Fibroblast of villous mesenchyme (primary cell): ENCODE measurements around the gene OGFOD3. TPM values are rescaled to one million over a fixed set of nuclear protein-coding genes. Genes with fewer than 3 reads are reported as not detected.
"Not testable (repeated sequence)": the region's sequence is repeated elsewhere in the genome, so short reads cannot be mapped to it uniquely, and the experiment has no call there.

ENCODE experiments used
- DNase-seq: peaks from one replicate; pipeline ENCODE4 v3.0.0-alpha.2; 2010; ENCODE audit warnings: low read depth
- H3K4me3 ChIP-seq: 2 replicates; pipeline ENCODE4 v1.5.1; 2011; ENCODE audit warnings: low read depth, mild to moderate bottlenecking, low read length
- CTCF ChIP-seq: IDR thresholded peaks from 2 replicates; pipeline ENCODE4 v1.5.1; 2012; ENCODE audit warnings: low read depth, mild to moderate bottlenecking, low read length; ENCODE audit not compliant: insufficient read depth
- total RNA-seq: library from RNA; depleted of rRNA; stranded (reverse); fragments of >200 nt; gene quantifications from 2 replicates; pipeline ENCODE4 v1.2.3, GENCODE V29; 2012

The OGFOD3 gene
- total RNA-seq, 1 donor: 20.7 TPM

- no peak for DNase-seq
- no peak overlapping the region for H3K4me3 ChIP-seq
- no peak for TF ChIP-seq CTCF
Observed at GRCh38 chr17:82383411-82383810, 35.0 kb downstream of the OGFOD3 start.

GRCh38 chr17:82382933-82383255, 35.5 kb downstream of the OGFOD3 start:
- no peak for DNase-seq
- H3K4me3 ChIP-seq: no peak overlapping the region
- TF ChIP-seq CTCF: no peak

- not testable (repeated sequence) for H3K4me3 ChIP-seq, DNase-seq
Observed at GRCh38 chr17:82382220-82382932, 36.0 kb downstream of the OGFOD3 start.

- not testable (repeated sequence) for DNase-seq, H3K4me3 ChIP-seq
Observed at GRCh38 chr17:82381703-82382009, 36.7 kb downstream of the OGFOD3 start.

- TF ChIP-seq CTCF: no peak
- DNase-seq: peak; percentile 76
- H3K4me3 ChIP-seq: peak overlapping the region; percentile 0
Observed at GRCh38 chr17:82380860-82381702, 37.3 kb downstream of the OGFOD3 start.

GRCh38 chr17:82378741-82379021, 39.7 kb downstream of the OGFOD3 start:
- no peak overlapping the region for H3K4me3 ChIP-seq
- no peak for TF ChIP-seq CTCF
- DNase-seq: no peak

GRCh38 chr17:82377924-82378740, 40.3 kb downstream of the OGFOD3 start:
- H3K4me3 ChIP-seq: no peak overlapping the region
- DNase-seq: no peak
- TF ChIP-seq CTCF: no peak

- not testable (repeated sequence) for H3K4me3 ChIP-seq, DNase-seq
Observed at GRCh38 chr17:82377294-82377693, 41.1 kb downstream of the OGFOD3 start.
